Karpas-422 (cell line): Measurements from ENCODE around the gene P3H3. TPM values are rescaled to one million over a fixed set of nuclear protein-coding genes. Genes with fewer than 3 reads are reported as not detected.
"Not testable (repeated sequence)": the region's sequence is repeated elsewhere in the genome, so short reads cannot be mapped to it uniquely, and the experiment has no call there.

Source experiments
- DNase-seq: peaks from one replicate; pipeline ENCODE4 v3.0.0-alpha.2; 2015
- H2AFZ ChIP-seq: fragments of 200-600 bp; sonication (generic); 2 replicates; pipeline ENCODE4 v1.6.1; 2014; ENCODE audit warnings: antibody characterized with exemption, low read length, mixed read lengths
- H3K27ac ChIP-seq: fragments of 200-600 bp; sonication (generic); 2 replicates; pipeline ENCODE4 v1.5.1; 2014; ENCODE audit warnings: mild to moderate bottlenecking, low read length, moderate library complexity
- H3K27me3 ChIP-seq: fragments of 200-600 bp; sonication (generic); 2 replicates; pipeline ENCODE4 v1.6.1; 2014; ENCODE audit warnings: low read length, mixed read lengths
- H3K36me3 ChIP-seq: fragments of 200-600 bp; sonication (generic); 2 replicates; pipeline ENCODE4 v1.6.1; 2014; ENCODE audit warnings: low read length, mixed read lengths; ENCODE audit not compliant: insufficient read depth
- H3K4me1 ChIP-seq: fragments of 200-600 bp; sonication (generic); 2 replicates; pipeline ENCODE4 v1.6.1; 2014; ENCODE audit warnings: mild to moderate bottlenecking, low read length, mixed read lengths
- H3K4me2 ChIP-seq: fragments of 200-600 bp; sonication (generic); 2 replicates; pipeline ENCODE4 v1.6.1; 2014; ENCODE audit warnings: low read length, low read depth, mild to moderate bottlenecking; ENCODE audit not compliant: poor library complexity, severe bottlenecking
- H3K4me3 ChIP-seq: fragments of 200-600 bp; sonication (generic); 2 replicates; pipeline ENCODE4 v1.5.1; 2014; ENCODE audit warnings: mild to moderate bottlenecking, antibody characterized with exemption, low read length, mixed read lengths
- H3K79me2 ChIP-seq: fragments of 200-600 bp; sonication (generic); 2 replicates; pipeline ENCODE4 v1.6.1; 2014; ENCODE audit warnings: mild to moderate bottlenecking, low read length, mixed read lengths
- H3K9ac ChIP-seq: fragments of 200-600 bp; sonication (generic); 2 replicates; pipeline ENCODE4 v1.6.0; 2014; ENCODE audit warnings: low read length
- H3K9me2 ChIP-seq: fragments of 200-600 bp; sonication (generic), shearing (Covaris generic); replicated peaks from 2 replicates; pipeline ENCODE4 v1.6.0; 2014; ENCODE audit warnings: mild to moderate bottlenecking, low read length, moderate library complexity; ENCODE audit not compliant: insufficient read depth
- H3K9me3 ChIP-seq: fragments of 300-700, 200-600 bp; sonication (generic); 2 replicates; pipeline ENCODE4 v1.6.1; 2014; ENCODE audit warnings: low read length, mixed read lengths
- H4K20me1 ChIP-seq: fragments of 200-600 bp; sonication (generic); 2 replicates; pipeline ENCODE4 v1.6.1; 2014; ENCODE audit warnings: mild to moderate bottlenecking, antibody characterized with exemption, low read length, low read depth; ENCODE audit not compliant: insufficient read depth
- total RNA-seq: library from RNA; depleted of rRNA; stranded (reverse); fragments of >200 nt; shearing (Covaris generic); gene quantifications from 2 replicates; pipeline ENCODE4 v1.2.3, GENCODE V29; 2014; ENCODE audit warnings: low replicate concordance; rRNA removed

The P3H3 gene
- total RNA-seq, 1 experiment from 2014 or later = 3.1 TPM

- no peak overlapping the region for H3K4me2 ChIP-seq
- no peak overlapping the region for H3K9ac ChIP-seq
- H3K9me2 ChIP-seq = no peaks in the 10 kb centered on the region
- DNase-seq = no peak
- H2AFZ ChIP-seq = no peak overlapping the region
- no peaks in the 10 kb centered on the region for H3K9me3 ChIP-seq
- peaks cover 17% of the 10 kb centered on the region; the same call in 1 of the 2 replicates for H3K36me3 ChIP-seq
- H3K27ac ChIP-seq = no peak overlapping the region
- H3K4me3 ChIP-seq = no peak overlapping the region
- H3K27me3 ChIP-seq = no peaks in the 10 kb centered on the region
- no peaks in the 10 kb centered on the region for H4K20me1 ChIP-seq
- H3K4me1 ChIP-seq = no peaks in the 10 kb centered on the region
- no peaks in the 10 kb centered on the region for H3K79me2 ChIP-seq
These were observed 56.3 kb downstream of the P3H3 start for GRCh38 chr12:6884539-6884938.

DNA sequence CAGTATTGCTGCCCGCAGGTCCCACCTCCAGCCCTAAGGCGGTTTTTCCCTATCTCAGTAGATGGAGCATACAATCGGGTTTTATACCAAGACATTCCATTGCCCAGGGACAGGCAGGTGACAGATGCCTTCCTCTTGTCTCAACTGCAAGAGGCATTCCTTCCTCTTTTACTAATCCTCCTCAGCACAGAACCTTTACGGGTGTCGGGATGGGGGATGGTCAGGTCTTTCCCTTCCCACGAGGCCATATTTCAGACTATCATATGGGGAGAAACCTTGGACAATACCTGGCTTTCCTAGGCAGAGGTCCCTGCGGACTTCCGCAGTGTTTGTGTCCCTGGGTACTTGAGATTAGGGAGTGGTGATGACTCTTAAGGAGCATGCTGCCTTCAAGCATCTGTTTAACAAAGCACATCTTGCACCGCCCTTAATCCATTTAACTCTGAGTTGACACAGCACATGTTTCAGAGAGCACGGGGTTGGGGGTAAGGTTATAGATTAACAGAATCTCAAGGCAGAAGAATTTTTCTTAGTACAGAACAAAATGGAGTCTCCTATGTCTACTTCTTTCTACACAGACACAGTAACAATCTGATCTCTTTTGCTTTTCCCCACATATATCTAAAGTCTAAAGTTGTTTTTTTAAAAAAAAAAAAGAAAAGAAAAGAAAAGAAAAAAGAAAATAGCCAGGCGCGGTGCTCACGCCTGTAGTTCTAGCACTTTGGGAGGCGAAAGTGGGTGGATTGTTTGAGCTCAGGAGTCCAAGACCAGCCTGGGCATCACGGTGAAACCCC lies 58.2 kb downstream of the P3H3 start:
- not testable (repeated sequence) for H3K9ac ChIP-seq, H3K9me3 ChIP-seq, H2AFZ ChIP-seq, DNase-seq, H4K20me1 ChIP-seq, H3K27ac ChIP-seq, H3K4me3 ChIP-seq, H3K4me2 ChIP-seq, H3K9me2 ChIP-seq, H3K79me2 ChIP-seq, H3K27me3 ChIP-seq
- peaks cover 17% of the 10 kb centered on the region; the same call in 1 of the 2 replicates for H3K36me3 ChIP-seq
- H3K4me1 ChIP-seq = peaks cover 10% of the 10 kb centered on the region

- H4K20me1 ChIP-seq = no peaks in the 10 kb centered on the region
- H3K4me1 ChIP-seq = peaks cover 14% of the 10 kb centered on the region
- DNase-seq = no peak
- no peaks in the 10 kb centered on the region for H3K9me3 ChIP-seq
- H3K27ac ChIP-seq = no peak overlapping the region
- H3K27me3 ChIP-seq = no peaks in the 10 kb centered on the region
- H2AFZ ChIP-seq = no peak overlapping the region
- no peaks in the 10 kb centered on the region for H3K79me2 ChIP-seq
- no peaks in the 10 kb centered on the region for H3K9me2 ChIP-seq
- no peak overlapping the region for H3K4me2 ChIP-seq
- no peak overlapping the region for H3K9ac ChIP-seq
- H3K4me3 ChIP-seq = no peak overlapping the region
- H3K36me3 ChIP-seq = peaks cover 17% of the 10 kb centered on the region; the same call in 1 of the 2 replicates
These were observed 59.3 kb downstream of the P3H3 start for GRCh38 chr12:6887460-6887859.

DNA sequence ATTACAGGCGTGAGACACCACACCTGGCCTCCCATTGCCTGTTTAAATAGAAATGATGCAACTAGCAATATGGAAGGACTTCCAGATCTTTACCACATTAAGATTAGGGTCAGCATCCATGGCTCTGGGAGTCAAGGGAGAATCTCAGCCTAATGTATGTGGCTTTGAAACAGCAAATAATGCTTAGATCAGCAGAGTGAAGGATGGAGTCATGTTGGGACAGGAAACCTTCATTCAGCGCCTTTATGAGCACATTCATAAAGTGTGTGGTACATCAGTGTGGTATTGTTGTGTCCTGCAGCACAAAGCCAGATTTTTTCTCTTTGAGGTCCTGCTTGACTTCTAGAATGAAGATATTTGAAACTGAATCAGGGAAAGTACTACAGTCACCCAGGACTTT lies 60.2 kb downstream of the P3H3 start:
- Histone ChIP-seq H3K27ac (no peak overlapping the region), H3K36me3 (peaks cover 17% of the 10 kb centered on the region; the same call in 1 of the 2 replicates), H4K20me1 (no peaks in the 10 kb centered on the region), H3K79me2 (no peaks in the 10 kb centered on the region), H2AFZ (no peak overlapping the region), H3K27me3 (no peaks in the 10 kb centered on the region), H3K4me2 (no peak overlapping the region), H3K9me2 (no peaks in the 10 kb centered on the region), H3K9me3 (no peaks in the 10 kb centered on the region), H3K4me1 (peaks cover 14% of the 10 kb centered on the region), H3K9ac (no peak overlapping the region), H3K4me3 (no peak overlapping the region)
- no peak for DNase-seq

DNA sequence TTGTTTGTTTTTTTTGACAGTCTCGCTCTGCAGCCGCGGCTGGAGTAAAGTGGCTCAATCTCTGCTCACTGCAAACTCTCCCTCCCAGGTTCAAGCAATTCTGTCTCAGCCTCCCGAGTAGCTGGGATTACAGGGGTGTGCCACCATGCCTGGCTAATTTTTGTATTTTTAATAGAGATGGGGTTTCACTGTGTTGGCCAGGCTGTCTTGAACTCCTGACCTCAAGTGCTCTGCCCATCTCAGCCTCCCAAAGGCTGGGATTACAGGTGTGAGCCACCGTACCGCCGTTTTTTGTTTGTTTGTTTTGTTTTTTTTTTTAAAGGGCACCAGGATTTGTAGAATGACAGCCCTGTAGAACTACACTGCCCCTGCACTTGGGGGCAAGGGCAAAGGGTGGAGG lies 60.6 kb downstream of the P3H3 start:
- not testable (repeated sequence) for H3K9me2 ChIP-seq, H3K79me2 ChIP-seq, H3K4me3 ChIP-seq, H3K9me3 ChIP-seq, H4K20me1 ChIP-seq, H3K27ac ChIP-seq, H3K27me3 ChIP-seq, H2AFZ ChIP-seq, DNase-seq, H3K4me2 ChIP-seq, H3K9ac ChIP-seq
- H3K36me3 ChIP-seq = peaks cover 13% of the 10 kb centered on the region; the same call in 1 of the 2 replicates
- peaks cover 14% of the 10 kb centered on the region for H3K4me1 ChIP-seq

Other genes starting within 250 kb of the P3H3 start
- gene CHD4, start 221.0 kb upstream of the P3H3 start, total RNA-seq = 216 and 315 TPM in 2 replicates
- gene LPAR5, start 192.4 kb upstream of the P3H3 start, total RNA-seq = 10.3 and 14.6 TPM in 2 replicates
- 2.2 and 4.2 TPM in 2 replicates for gene ACRBP, start 181.0 kb upstream of the P3H3 start, total RNA-seq
- 40.1 and 52.9 TPM in 2 replicates for gene ING4, start 165.3 kb upstream of the P3H3 start, total RNA-seq
- gene ZNF384, start 139.0 kb upstream of the P3H3 start, total RNA-seq = 35.5 and 39.2 TPM in 2 replicates
- not detected in 2 replicates for gene PIANP, start 127.6 kb upstream of the P3H3 start, total RNA-seq
- 39.2 and 42.9 TPM in 2 replicates for gene COPS7A, start 104.4 kb upstream of the P3H3 start, total RNA-seq
- 183 and 263 TPM in 2 replicates for gene MLF2, start 75.3 kb upstream of the P3H3 start, total RNA-seq
- gene PTMS, start 62.0 kb upstream of the P3H3 start, total RNA-seq = 5.0 and 7.3 TPM in 2 replicates
- 0.22 and 0.32 TPM in 2 replicates for gene LAG3, start 55.9 kb upstream of the P3H3 start, total RNA-seq
- gene CD4, start 38.9 kb upstream of the P3H3 start, total RNA-seq = not detected in 2 replicates
- gene GPR162, start 6.6 kb upstream of the P3H3 start, total RNA-seq = not detected in 2 replicates
- 14.9 and 27.0 TPM in 2 replicates for gene GNB3, start 12.5 kb downstream of the P3H3 start, total RNA-seq
- gene CDCA3, start 22.9 kb downstream of the P3H3 start, total RNA-seq = 47.6 and 70.0 TPM in 2 replicates
- 36.9 and 66.6 TPM in 2 replicates for gene USP5, start 23.7 kb downstream of the P3H3 start, total RNA-seq
- gene TPI1, start 39.1 kb downstream of the P3H3 start, total RNA-seq = 1,584 and 1,673 TPM in 2 replicates
- 5.9 and 7.4 TPM in 2 replicates for gene SPSB2, start 44.9 kb downstream of the P3H3 start, total RNA-seq
- gene LRRC23, start 76.4 kb downstream of the P3H3 start, total RNA-seq = 8.7 and 9.7 TPM in 2 replicates
- gene ENO2, start 86.2 kb downstream of the P3H3 start, total RNA-seq = 40.3 and 43.1 TPM in 2 replicates
- 8.8 and 11.7 TPM in 2 replicates for gene ATN1, start 99.6 kb downstream of the P3H3 start, total RNA-seq
- gene RNU7-1, start 115.4 kb downstream of the P3H3 start, total RNA-seq = not detected in 2 replicates
- 264 and 402 TPM in 2 replicates for gene C12orf57, start 115.6 kb downstream of the P3H3 start, total RNA-seq
- 411 and 673 TPM in 2 replicates for gene PTPN6, start 122.9 kb downstream of the P3H3 start, total RNA-seq
- 353 and 644 TPM in 2 replicates for gene PHB2, start 142.3 kb downstream of the P3H3 start, total RNA-seq
- gene EMG1, start 142.5 kb downstream of the P3H3 start, total RNA-seq = 56.6 and 71.1 TPM in 2 replicates
- 21.6 and 42.7 TPM in 2 replicates for gene LPCAT3, start 190.1 kb downstream of the P3H3 start, total RNA-seq
- 4.7 TPM in 1 of 2 replicates, not detected in the other for gene C1S, start 232.3 kb downstream of the P3H3 start, total RNA-seq